Skeletal muscle cell (primary cell): ENCODE measurements around the gene AKNAD1.
"Not testable (repeated sequence)": the region's sequence is repeated elsewhere in the genome, so short reads cannot be mapped to it uniquely, and the experiment has no call there.

ENCODE experiments used
- DNase-seq: peaks from one replicate; pipeline ENCODE4 v3.0.0-alpha.2; 2010; ENCODE audit warnings: low read depth
- H3K4me3 ChIP-seq: 2 replicates; pipeline ENCODE4 v1.5.1; 2011; ENCODE audit warnings: low read depth, mild to moderate bottlenecking, control low read depth, low read length, moderate library complexity

AKNAD1 gene

GRCh38 chr1:108808438-108808837 is 48.5 kb downstream of the AKNAD1 start:
- no peak overlapping the region for H3K4me3 ChIP-seq
- no peak for DNase-seq

GRCh38 chr1:108803548-108803947 is 53.3 kb downstream of the AKNAD1 start:
- no peak overlapping the region for H3K4me3 ChIP-seq
- no peak for DNase-seq

- no peak overlapping the region for H3K4me3 ChIP-seq
- no peak for DNase-seq
These were observed 55.8 kb downstream of the AKNAD1 start for GRCh38 chr1:108801101-108801500.

- H3K4me3 ChIP-seq: no peak overlapping the region
- no peak for DNase-seq
These were observed 57.9 kb downstream of the AKNAD1 start for GRCh38 chr1:108799001-108799400.

GRCh38 chr1:108792420-108792819 is 64.5 kb downstream of the AKNAD1 start:
- no peak for DNase-seq
- no peak overlapping the region for H3K4me3 ChIP-seq

- no peak overlapping the region for H3K4me3 ChIP-seq
- DNase-seq: no peak
These were observed 65.1 kb downstream of the AKNAD1 start for GRCh38 chr1:108791790-108792189.

- H3K4me3 ChIP-seq: no peak overlapping the region
- no peak for DNase-seq
These were observed 71.0 kb downstream of the AKNAD1 start for GRCh38 chr1:108785880-108786279.

GRCh38 chr1:108785264-108785663 is 71.6 kb downstream of the AKNAD1 start:
- DNase-seq: no peak
- no peak overlapping the region for H3K4me3 ChIP-seq

- DNase-seq, H3K4me3 ChIP-seq: not testable (repeated sequence)
These were observed 75.3 kb downstream of the AKNAD1 start for GRCh38 chr1:108781575-108781944.

GRCh38 chr1:108780937-108781574 is 75.8 kb downstream of the AKNAD1 start:
- H3K4me3 ChIP-seq: no peak overlapping the region
- DNase-seq: no peak

- H3K4me3 ChIP-seq: no peak overlapping the region
These were observed 77.4 kb downstream of the AKNAD1 start for GRCh38 chr1:108779455-108779854.

GRCh38 chr1:108777839-108778238 is 79.1 kb downstream of the AKNAD1 start:
- no peak overlapping the region for H3K4me3 ChIP-seq
- no peak for DNase-seq

More at GRCh38 chr1:108779455-108779854, 77.4 kb downstream of the AKNAD1 start:
- no peak for DNase-seq

GRCh38 chr1:108767708-108768107 is 89.2 kb downstream of the AKNAD1 start:
- H3K4me3 ChIP-seq: no peak overlapping the region
- no peak for DNase-seq

- H3K4me3 ChIP-seq: no peak overlapping the region
- DNase-seq: no peak
These were observed 89.8 kb downstream of the AKNAD1 start for GRCh38 chr1:108767115-108767514.
